Urinary bladder (tissue), 4 donors: ENCODE data around the gene CCDC9B. TPM values are rescaled to one million over a fixed set of nuclear protein-coding genes. Genes with fewer than 3 reads are reported as not detected.

Source experiments
- DNase-seq: peaks from one replicate; pipeline ENCODE4 v3.0.0-alpha.2; 2015; ENCODE audit errors: extremely low spot score
- H3K27ac ChIP-seq: one replicate; pipeline ENCODE4 v1.5.1; 2013; ENCODE audit warnings: low read depth, mild to moderate bottlenecking, moderate library complexity
- H3K36me3 ChIP-seq: one replicate; pipeline ENCODE4 v1.6.1; 2013; ENCODE audit warnings: mild to moderate bottlenecking, moderate library complexity; ENCODE audit not compliant: insufficient read depth
- H3K4me1 ChIP-seq: one replicate; pipeline ENCODE4 v1.6.1; 2013; ENCODE audit warnings: mild to moderate bottlenecking, moderate library complexity; ENCODE audit not compliant: insufficient read depth
- H3K4me3 ChIP-seq: one replicate; pipeline ENCODE4 v1.5.1; 2013; ENCODE audit warnings: low read depth, low read length
- WGBS: extraction: QIAGEN DNeasy Blood & Tissue Kit; methylation state at CpG from one replicate; pipeline ENCODE4 v1.1.7; 2013; 5-methylcytosine and 5-hydroxymethylcytosine counted together
- polyA plus RNA-seq: library from polyadenylated mRNA; stranded (reverse); fragments of 200-250 nt; gene quantifications from one replicate; pipeline ENCODE4 v1.2.3, GENCODE V29; 2013
- total RNA-seq: library from RNA; depleted of rRNA; stranded (reverse); fragments of >200 nt; gene quantifications from one replicate; pipeline ENCODE4 v1.2.3, GENCODE V29; 2014
- donor health status: healthy with polysubstance abuse.
- donor health status: healthy.

Gene CCDC9B
- total and polyA plus RNA-seq, 2 donors = 10.0 to 42.2 TPM

DNA sequence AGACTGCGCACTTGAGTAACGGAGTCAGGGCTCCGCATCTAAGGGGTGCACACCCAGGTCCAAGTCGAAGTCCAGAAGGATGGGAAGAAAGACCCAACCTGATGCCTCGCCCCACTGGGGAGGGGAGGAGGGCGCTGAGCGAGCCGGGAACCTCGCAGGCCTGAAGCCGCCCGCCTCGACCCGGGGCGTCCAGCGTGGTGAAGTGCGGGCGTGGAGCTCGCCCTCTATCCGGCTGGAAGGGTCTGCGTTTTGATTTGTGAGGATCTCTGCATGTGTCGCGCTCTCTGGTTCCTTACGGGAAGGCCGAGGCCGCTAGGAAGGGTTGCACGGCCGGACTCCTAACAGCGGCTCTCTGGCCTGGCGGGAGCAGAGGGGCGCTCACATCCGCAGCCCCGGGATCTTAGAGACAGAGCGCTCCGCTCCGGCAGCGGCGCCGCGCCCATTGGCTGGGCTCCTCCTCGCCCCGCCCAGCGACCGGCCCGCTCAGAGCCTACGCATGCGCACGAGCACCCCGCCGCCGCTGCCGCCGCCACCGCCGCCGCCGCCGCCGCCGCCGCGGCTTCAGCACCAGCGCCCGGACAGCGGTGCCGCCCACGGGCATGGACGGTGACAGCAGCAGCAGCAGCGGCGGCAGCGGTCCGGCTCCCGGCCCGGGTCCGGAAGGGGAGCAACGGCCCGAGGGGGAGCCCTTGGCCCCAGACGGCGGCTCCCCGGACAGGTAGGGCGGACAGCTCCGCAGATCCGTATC, 17.2 kb upstream of the CCDC9B start, which contains the start of gene DISP2:
DISP2 (plus strand) TSS at position 497 of the 748 bp plus-strand sequence; CDS start at position 600, 103 bp downstream.
- Histone ChIP-seq H3K36me3 (no peaks in the 10 kb centered on the region), H3K4me3 (peak within 1 kb of the TSS; percentile 52), H3K27ac (no peak within 1 kb of the TSS), H3K4me1 (no peaks in the 10 kb centered on the region)
- WGBS = 3% methylated on average over 82 of the region's 82 CpGs
- no peak for DNase-seq

DNA sequence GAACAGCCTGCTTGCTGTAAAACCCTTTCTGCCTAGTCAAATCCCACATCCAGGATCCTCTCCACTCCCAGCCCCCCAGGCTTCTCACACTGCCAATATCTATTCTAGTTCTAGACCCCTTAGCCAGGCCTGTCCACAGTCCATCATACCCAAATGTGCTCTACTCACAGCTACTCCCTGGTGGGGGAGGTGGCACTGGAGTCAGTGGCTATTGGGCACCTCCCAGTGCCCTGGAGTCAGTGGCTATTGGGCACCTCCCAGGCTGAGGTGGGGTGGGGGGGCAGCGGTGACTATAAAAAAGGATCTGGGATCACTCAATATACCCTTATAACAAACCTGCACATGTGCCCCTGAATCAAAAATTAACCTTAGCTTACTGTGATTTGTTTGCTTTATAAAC, 16.5 kb upstream of the CCDC9B start:
- no peaks in the 10 kb centered on the region for H3K36me3 ChIP-seq
- H3K27ac ChIP-seq = no peak overlapping the region
- no peaks in the 10 kb centered on the region for H3K4me1 ChIP-seq
- 76% methylated on average over 1 of the region's 1 CpG for WGBS
- no peak for DNase-seq
- H3K4me3 ChIP-seq = no peak overlapping the region

DNA sequence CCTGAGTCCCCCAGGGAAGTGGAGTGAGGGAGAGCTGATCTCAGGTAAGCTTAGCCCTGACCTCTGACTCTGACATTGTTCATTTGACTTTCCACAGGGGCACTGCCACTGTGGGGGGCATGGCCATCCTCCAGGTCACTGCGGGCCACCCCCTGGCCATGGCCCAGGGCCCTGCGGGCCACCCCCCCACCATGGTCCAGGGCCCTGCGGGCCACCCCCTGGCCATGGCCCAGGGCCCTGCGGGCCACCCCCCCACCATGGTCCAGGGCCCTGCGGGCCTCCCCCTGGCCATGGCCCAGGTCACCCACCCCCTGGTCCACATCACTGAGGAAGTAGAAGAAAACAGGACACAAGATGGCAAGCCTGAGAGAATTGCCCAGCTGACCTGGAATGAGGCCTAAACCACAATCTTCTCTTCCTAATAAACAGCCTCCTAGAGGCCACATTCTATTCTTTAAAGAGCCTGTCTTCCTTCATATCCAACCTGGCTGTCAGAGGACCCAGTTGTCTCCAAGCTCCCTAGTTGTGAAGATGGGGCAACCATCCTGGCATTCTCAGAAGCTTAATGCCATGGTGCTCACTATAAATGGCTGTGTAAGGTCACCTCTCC, 15.3 kb upstream of the CCDC9B start:
- no peak overlapping the region for H3K27ac ChIP-seq
- no peaks in the 10 kb centered on the region for H3K36me3 ChIP-seq
- WGBS = 89% methylated on average over 5 of the region's 5 CpGs
- no peak for DNase-seq
- H3K4me3 ChIP-seq = no peak overlapping the region
- H3K4me1 ChIP-seq = no peaks in the 10 kb centered on the region

- DNase-seq = no peak
- WGBS = 36% methylated on average over 9 of the region's 9 CpGs
Measured at GRCh38 chr15:40354408-40355171, 13.9 kb upstream of the CCDC9B start.

GRCh38 chr15:40353697-40354096, 13.0 kb upstream of the CCDC9B start:
- Histone ChIP-seq H3K36me3 (no peaks in the 10 kb centered on the region), H3K27ac (no peak overlapping the region), H3K4me3 (no peak overlapping the region), H3K4me1 (no peaks in the 10 kb centered on the region)
- 77% methylated on average over 5 of the region's 5 CpGs for WGBS
- no peak for DNase-seq

More at GRCh38 chr15:40354408-40355171, 13.9 kb upstream of the CCDC9B start:
- H3K4me1 ChIP-seq = no peaks in the 10 kb centered on the region
- H3K4me3 ChIP-seq = no peak overlapping the region
- H3K27ac ChIP-seq = no peak overlapping the region
- no peaks in the 10 kb centered on the region for H3K36me3 ChIP-seq

- WGBS = 87% methylated on average over 7 of the region's 7 CpGs
- H3K27ac ChIP-seq = no peak overlapping the region
- no peak for DNase-seq
- no peaks in the 10 kb centered on the region for H3K4me1 ChIP-seq
- H3K36me3 ChIP-seq = no peaks in the 10 kb centered on the region
- no peak overlapping the region for H3K4me3 ChIP-seq
Measured at GRCh38 chr15:40352281-40352901, 11.7 kb upstream of the CCDC9B start.

- Histone ChIP-seq H3K36me3 (no peaks in the 10 kb centered on the region), H3K27ac (no peak overlapping the region), H3K4me1 (no peaks in the 10 kb centered on the region), H3K4me3 (no peak overlapping the region)
- DNase-seq = no peak
- 92% methylated on average over 5 of the region's 5 CpGs for WGBS
Measured at GRCh38 chr15:40349163-40349562, 8.4 kb upstream of the CCDC9B start.

DNA sequence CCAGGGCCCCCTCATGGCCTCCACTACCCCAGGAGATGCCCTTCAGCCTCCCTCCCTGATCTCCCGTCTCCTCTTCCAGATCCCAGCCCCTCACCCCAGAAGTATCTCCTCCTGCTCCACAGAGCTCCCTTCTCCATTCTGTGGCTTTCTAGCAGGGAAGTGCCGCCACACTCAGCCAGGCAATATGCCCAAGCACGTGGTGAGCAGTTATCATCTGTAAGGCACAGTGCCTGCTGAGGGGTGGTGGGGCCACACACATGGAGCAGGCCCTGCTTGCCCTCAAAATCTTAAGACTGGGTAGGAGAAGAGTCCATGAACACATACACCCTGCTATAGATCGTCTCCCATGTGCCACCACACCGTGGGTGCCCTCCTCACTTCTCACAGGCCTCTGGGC, 7.7 kb upstream of the CCDC9B start:
- no peaks in the 10 kb centered on the region for H3K36me3 ChIP-seq
- DNase-seq = no peak
- H3K4me1 ChIP-seq = no peaks in the 10 kb centered on the region
- H3K4me3 ChIP-seq = no peak overlapping the region
- 86% methylated on average over 5 of the region's 5 CpGs for WGBS
- peak overlapping the region; percentile 44 for H3K27ac ChIP-seq

GRCh38 chr15:40347559-40348473, 7.1 kb upstream of the CCDC9B start:
- no peaks in the 10 kb centered on the region for H3K36me3 ChIP-seq
- 83% methylated on average over 11 of the region's 11 CpGs for WGBS

DNA sequence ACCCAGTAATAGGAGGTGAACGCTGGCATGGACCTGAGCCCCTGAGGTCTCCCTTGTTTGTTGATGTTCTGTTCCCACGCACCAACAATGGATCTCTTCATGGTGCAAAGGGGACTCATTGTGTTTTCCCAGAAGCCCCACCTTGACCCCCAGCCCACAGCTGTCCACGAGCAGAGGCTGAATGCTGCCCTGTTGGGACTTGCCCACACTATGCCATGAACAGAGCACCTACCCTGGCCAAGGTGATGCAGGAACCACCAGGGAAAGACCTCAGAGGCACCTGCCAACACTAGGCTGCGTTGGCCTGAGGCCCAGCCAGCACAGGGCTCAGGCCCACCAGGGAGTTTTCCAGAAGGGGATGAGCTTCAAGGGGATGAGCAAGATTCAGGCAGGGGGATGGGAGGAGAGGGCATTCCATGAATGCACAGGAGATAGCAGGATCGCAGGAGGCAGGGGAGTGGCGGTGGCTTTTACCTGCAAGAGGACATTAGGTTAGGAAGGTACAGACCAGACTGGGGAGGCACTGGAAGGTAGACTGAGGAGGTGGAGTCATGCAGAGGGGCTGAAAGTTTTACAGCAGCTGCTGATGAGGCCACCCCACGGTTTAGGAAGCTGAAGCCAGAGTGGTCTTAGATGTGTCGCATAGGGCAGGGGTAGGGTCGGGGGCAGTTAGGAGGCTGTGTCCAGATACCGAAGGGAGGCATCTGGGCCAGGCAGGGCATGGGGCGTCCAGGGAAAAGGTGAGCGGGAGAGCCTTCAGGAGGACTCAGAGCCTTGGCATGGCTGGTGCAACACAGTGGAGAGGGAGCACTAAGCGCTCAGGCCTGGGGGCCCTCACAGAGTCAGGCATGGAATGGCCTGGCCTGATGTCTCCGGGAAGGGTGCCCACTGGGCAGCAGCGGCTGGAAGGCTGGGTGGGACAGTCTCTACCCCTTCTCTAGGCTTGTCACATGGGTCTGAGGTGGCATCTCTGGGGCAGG, 6.1 kb upstream of the CCDC9B start:
- Histone ChIP-seq H3K27ac (peak overlapping the region; percentile 53), H3K4me3 (no peak overlapping the region), H3K4me1 (no peaks in the 10 kb centered on the region), H3K36me3 (no peaks in the 10 kb centered on the region)
- DNase-seq = no peak
- WGBS = 87% methylated on average over 15 of the region's 15 CpGs

More at GRCh38 chr15:40347559-40348473, 7.1 kb upstream of the CCDC9B start:
- Histone ChIP-seq H3K4me3 (no peak overlapping the region), H3K4me1 (no peaks in the 10 kb centered on the region), H3K27ac (peak overlapping the region; percentile 53)
- no peak for DNase-seq

GRCh38 chr15:40345867-40346578, 5.3 kb upstream of the CCDC9B start:
- H3K36me3 ChIP-seq = no peaks in the 10 kb centered on the region
- peaks cover 1% of the 10 kb centered on the region for H3K4me1 ChIP-seq
- 87% methylated on average over 6 of the region's 6 CpGs for WGBS
- DNase-seq = no peak
- H3K27ac ChIP-seq = peak overlapping the region; percentile 18
- no peak overlapping the region for H3K4me3 ChIP-seq
